RWPE2 (cell line): ENCODE measurements around the gene KRTAP10-11.

Experiments used
- ATAC-seq: fragments of 200-7000 bp; cut with Tn5 transposase; 3 replicates; pipeline ENCODE4 v1.9.1; 2021; ENCODE audit warnings: low read depth
- DNase-seq: peaks from one replicate; pipeline ENCODE4 v3.0.0-alpha.2; 2020; ENCODE audit warnings: low spot score
- H3K27ac ChIP-seq: fragments of 450-650 bp; 2 replicates; pipeline ENCODE4 v1.5.1; 2017; ENCODE audit warnings: mild to moderate bottlenecking; ENCODE audit not compliant: poor library complexity, severe bottlenecking
- H3K27me3 ChIP-seq: fragments of 250-450 bp; sonication (Bioruptor Pico); 2 replicates; pipeline ENCODE4 v1.5.1; 2021; ENCODE audit warnings: mild to moderate bottlenecking, moderate library complexity; ENCODE audit not compliant: insufficient read depth, poor library complexity, severe bottlenecking
- H3K36me3 ChIP-seq: fragments of 250-450 bp; sonication (Bioruptor Pico); 2 replicates; pipeline ENCODE4 v1.5.1; 2020; ENCODE audit warnings: low read depth, mild to moderate bottlenecking, moderate library complexity
- H3K4me1 ChIP-seq: fragments of 250-450 bp; sonication (Bioruptor Pico); 2 replicates; pipeline ENCODE4 v1.5.1; 2021; ENCODE audit warnings: mild to moderate bottlenecking, moderate library complexity; ENCODE audit not compliant: insufficient read depth, poor library complexity, severe bottlenecking
- H3K4me3 ChIP-seq: fragments of 250-450 bp; sonication (Bioruptor Pico); 2 replicates; pipeline ENCODE4 v1.5.1; 2021; ENCODE audit warnings: mild to moderate bottlenecking, moderate library complexity; ENCODE audit not compliant: severe bottlenecking
- H3K9me3 ChIP-seq: fragments of 250-450 bp; sonication (Bioruptor Pico); 2 replicates; pipeline ENCODE4 v1.5.1; 2021; ENCODE audit warnings: mild to moderate bottlenecking, moderate library complexity; ENCODE audit not compliant: severe bottlenecking
- TF ChIP-seq, protein P1 (sequence below): fragments of 450-650 bp; IDR thresholded peaks from one replicate; pipeline ENCODE4 v1.5.1; 2017; ENCODE audit warnings: mild to moderate bottlenecking, moderate library complexity; ENCODE audit not compliant: poor library complexity, severe bottlenecking

Gene KRTAP10-11

DNA sequence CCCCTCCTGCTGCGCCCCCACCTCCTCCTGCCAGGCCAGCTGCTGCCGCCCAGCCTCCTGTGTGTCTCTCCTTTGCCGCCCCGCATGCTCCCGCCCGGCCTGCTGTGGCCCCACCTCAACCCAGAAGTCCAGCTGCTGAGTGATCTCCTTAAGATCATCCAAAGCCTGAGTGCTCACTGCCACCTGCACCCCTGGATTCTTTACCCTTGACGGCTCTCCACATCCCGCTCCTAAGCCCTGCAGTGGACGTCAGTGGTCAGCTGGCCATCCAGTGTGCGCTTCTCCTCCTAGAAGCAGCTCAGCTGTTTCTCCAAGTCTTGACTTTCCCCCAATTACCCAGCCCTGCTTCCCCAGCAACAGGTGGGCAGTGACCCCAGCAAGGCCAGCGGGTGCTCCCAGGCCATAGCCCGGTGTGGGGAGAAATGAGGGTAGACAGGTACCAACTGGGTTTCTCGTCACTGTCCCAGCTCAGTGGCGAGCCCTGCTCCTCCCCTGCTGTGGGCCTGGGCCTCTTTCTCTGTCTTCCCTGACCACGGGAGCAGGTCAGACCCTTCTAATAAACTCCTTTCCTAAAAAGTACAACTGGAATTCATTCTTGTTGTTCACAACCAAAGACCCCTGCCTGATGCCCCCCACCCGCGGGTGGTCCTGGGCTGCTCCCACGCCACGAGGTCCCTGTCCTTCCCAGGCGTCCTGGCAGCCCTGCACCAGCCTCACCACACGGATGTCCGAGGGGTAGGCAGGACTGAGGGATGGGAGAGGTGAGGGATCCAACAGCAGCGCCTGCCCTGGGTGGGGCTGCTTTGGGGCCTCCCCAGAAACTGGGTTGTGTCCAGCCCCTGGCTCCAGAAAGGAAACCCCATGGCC, 44.4 kb upstream of the KRTAP10-11 start:
- no peaks in the 10 kb centered on the region for H3K9me3 ChIP-seq
- ATAC-seq: no peak
- TF ChIP-seq, protein P1, sequence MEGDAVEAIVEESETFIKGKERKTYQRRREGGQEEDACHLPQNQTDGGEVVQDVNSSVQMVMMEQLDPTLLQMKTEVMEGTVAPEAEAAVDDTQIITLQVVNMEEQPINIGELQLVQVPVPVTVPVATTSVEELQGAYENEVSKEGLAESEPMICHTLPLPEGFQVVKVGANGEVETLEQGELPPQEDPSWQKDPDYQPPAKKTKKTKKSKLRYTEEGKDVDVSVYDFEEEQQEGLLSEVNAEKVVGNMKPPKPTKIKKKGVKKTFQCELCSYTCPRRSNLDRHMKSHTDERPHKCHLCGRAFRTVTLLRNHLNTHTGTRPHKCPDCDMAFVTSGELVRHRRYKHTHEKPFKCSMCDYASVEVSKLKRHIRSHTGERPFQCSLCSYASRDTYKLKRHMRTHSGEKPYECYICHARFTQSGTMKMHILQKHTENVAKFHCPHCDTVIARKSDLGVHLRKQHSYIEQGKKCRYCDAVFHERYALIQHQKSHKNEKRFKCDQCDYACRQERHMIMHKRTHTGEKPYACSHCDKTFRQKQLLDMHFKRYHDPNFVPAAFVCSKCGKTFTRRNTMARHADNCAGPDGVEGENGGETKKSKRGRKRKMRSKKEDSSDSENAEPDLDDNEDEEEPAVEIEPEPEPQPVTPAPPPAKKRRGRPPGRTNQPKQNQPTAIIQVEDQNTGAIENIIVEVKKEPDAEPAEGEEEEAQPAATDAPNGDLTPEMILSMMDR: no peak

DNA sequence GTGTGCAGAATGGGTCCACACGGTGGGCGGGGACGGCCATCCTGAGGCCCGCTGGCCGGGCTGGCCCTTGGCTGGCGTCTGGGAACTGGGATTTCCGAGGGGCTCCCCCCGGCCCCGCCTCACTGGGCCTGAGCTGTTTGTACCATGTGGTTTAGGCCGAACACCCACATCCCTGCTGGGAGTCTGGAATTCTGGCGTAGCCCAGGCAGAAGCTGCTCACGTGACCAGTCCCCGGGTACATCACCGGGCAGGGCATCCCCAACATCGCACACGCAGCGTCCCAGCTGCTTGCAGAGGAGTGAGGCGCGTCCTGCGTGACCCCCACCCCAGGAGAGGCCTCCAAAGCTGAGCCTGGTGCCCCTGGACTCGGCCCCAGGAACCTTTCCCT, 43.8 kb upstream of the KRTAP10-11 start:
- TF ChIP-seq, protein P1: no peak
- DNase-seq: no peak
- H3K9me3 ChIP-seq: no peaks in the 10 kb centered on the region
- no peaks in the 10 kb centered on the region for H3K4me1 ChIP-seq
- no peak for ATAC-seq
- H3K27ac ChIP-seq: no peak overlapping the region
- no peaks in the 10 kb centered on the region for H3K36me3 ChIP-seq
- peaks cover 15% of the 10 kb centered on the region for H3K27me3 ChIP-seq
- no peak overlapping the region for H3K4me3 ChIP-seq

More for the DNA sequence above, 44.4 kb upstream of the KRTAP10-11 start:
- DNase-seq: peak; percentile 35
- Histone ChIP-seq H3K27ac (no peak overlapping the region), H3K27me3 (peaks cover 15% of the 10 kb centered on the region), H3K4me1 (no peaks in the 10 kb centered on the region), H3K36me3 (no peaks in the 10 kb centered on the region), H3K4me3 (no peak overlapping the region)

DNA sequence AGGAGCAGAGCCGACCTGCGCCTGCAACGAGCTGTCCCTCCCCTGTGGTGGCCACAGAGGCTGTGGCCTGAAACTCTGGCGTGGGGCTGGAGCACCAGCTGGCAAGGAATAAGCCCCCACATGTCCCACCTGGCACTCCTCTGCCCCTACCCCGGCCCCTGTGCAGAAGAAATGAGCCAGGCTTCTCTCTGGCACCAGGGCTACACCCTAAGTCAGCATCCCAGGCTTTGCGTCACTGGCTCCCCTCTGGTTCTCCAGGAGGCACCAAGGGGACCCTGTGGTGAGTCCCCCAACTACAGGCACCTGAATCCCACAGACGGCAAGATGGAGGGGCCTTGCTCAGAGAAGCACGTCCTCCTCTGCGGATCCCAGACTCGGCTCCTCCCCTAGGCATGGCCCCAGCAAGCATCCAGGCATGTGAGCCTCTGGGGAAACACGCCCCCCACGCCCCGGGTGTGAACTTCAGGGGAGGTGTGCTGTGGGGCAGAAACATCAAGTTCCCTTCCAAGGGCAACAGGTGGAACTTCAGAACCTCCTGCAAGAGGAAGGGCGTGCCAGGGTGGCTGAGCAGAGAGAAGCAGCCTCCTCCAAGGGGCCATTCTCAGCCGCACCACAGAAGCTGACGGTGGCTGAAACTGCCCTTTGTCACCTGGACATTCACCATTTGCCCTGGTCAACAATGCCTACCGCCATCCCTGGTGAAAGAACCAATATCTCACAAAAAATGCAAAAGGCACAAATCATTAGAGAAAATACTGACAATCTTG, 42.9 kb upstream of the KRTAP10-11 start:
- TF ChIP-seq, protein P1: no peak
- DNase-seq: peak; percentile 46

DNA sequence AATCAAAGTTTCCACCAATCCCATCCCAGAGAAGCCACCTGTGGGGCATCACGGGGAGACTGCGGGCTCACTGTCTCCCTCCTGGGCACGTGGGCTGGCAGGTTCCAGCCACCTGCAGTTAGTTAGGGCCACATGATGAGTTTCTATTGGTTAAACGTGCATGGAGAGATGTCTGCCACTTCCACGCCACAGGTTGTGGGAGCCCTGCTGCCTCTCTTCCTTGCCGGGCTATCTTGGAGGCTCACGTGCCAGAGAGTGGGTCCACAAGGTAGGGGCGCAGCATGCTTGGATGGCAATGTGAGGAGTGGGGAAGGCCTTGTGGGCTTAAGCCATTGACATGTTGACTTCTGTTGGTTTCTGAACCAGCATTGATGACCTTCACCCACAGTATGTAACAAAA, 42.3 kb upstream of the KRTAP10-11 start:
- no peak for ATAC-seq
- DNase-seq: peak; percentile 15
- peaks cover 15% of the 10 kb centered on the region for H3K27me3 ChIP-seq

More for the DNA sequence above, 42.9 kb upstream of the KRTAP10-11 start:
- ATAC-seq: no peak
- Histone ChIP-seq H3K27me3 (peaks cover 15% of the 10 kb centered on the region), H3K27ac (no peak overlapping the region), H3K9me3 (no peaks in the 10 kb centered on the region), H3K4me1 (no peaks in the 10 kb centered on the region), H3K4me3 (no peak overlapping the region), H3K36me3 (no peaks in the 10 kb centered on the region)

More for the DNA sequence above, 42.3 kb upstream of the KRTAP10-11 start:
- no peaks in the 10 kb centered on the region for H3K4me1 ChIP-seq
- TF ChIP-seq, protein P1: no peak
- no peak overlapping the region for H3K4me3 ChIP-seq
- H3K36me3 ChIP-seq: no peaks in the 10 kb centered on the region
- no peak overlapping the region for H3K27ac ChIP-seq
- no peaks in the 10 kb centered on the region for H3K9me3 ChIP-seq
